Stimulated activated CD4-positive, alpha-beta T cell treated with anti-CD3 and anti-CD28 coated beads, Interleukin-12 subunit alpha, Interleukin-12 subunit beta, amount 100 ng/mL, for 4 hours (primary cell): ENCODE measurements around the gene TMSB4X.
"Not testable (repeated sequence)": the region's sequence is repeated elsewhere in the genome, so short reads cannot be mapped to it uniquely, and the experiment has no call there.

Experiments used
- DNase-seq: peaks from one replicate; pipeline ENCODE4 v3.0.0-alpha.2; 2020

The TMSB4X gene

DNA sequence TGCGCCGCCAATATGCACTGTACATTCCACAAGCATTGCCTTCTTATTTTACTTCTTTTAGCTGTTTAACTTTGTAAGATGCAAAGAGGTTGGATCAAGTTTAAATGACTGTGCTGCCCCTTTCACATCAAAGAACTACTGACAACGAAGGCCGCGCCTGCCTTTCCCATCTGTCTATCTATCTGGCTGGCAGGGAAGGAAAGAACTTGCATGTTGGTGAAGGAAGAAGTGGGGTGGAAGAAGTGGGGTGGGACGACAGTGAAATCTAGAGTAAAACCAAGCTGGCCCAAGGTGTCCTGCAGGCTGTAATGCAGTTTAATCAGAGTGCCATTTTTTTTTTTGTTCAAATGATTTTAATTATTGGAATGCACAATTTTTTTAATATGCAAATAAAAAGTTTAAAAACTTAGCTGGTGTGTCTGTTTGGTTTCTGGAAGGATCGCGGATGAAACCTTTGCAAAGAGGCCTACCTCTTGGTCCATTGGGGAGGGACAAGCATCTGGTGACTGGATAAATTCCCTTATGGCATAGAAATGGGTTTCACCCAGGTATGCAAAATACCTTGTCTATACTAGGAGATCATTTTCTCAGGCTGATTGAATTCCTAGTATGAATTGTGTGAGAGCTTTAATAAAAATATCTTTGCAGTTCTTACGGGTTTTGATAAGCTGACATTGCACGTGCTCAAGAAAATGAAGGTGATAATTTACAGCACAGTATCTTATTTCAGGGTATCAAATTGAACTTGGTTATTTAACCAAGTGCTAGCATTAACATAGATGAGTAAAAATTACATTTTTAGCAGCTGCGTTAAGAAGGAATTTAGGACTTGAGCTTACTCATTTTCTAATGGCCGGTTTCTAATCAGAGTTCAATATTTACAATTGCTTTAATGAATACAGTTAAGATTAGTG, 2.2 kb downstream of the TMSB4X start:
- DNase-seq: not testable (repeated sequence)

DNA sequence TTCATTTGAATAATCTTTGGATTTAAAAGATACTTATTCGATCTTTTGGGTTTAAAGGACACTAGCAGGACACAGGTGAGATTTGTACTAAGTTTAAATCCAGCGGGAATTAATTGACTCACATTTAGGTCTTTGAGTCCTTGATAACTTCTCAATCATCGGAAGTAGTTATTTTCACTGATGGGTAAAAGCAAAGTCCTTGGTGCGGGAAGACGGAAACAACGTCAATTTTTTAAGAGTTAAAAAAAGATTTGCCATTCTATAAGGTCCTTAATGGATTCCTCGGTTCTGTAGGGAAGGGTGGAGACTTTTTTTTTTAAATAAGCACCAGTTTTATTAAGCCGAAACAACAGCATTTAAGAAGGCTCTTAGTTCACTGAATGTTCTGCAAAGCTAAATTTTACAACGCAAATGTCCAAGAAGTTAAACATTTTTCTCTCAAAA, 2.9 kb downstream of the TMSB4X start:
- DNase-seq: no peak

DNA sequence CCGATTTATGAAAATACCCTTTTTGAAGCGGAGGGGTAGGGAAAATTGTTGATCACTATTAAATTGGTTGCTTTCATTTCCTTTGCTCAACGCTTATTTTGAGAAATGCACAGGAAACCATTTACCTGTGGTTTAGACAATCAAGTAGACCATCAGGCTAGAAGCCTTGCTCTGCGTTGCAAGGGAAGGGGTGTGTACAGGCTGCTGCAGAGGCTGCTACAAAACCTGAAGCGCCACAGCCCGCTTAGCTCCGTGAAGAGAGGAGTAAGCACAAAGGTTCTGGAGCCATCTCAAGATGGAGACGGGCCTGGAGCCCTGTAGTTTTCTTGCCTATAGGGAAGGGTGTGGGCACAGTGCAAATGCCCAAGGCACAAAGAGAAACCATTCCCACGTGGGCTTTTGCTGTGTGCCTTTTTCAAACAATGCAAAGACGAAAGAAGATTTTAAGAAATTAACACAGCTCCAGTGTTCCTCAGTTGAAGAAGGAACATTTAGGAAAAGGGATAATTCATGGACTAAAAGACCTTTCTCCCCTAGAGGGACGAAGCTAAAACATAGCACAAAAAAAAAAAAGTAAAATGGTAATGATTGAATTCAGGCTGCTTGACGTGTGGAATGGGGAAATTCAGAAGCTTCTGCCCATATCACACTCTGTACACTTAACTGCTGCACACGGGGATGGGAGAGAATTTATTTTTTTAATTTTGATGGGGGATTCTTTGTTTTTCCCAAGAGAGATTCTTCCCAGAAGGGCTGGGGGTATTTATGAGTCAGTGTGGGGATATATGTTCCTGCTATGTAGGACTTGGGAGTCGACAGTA, 3.5 kb downstream of the TMSB4X start:
- no peak for DNase-seq

DNA sequence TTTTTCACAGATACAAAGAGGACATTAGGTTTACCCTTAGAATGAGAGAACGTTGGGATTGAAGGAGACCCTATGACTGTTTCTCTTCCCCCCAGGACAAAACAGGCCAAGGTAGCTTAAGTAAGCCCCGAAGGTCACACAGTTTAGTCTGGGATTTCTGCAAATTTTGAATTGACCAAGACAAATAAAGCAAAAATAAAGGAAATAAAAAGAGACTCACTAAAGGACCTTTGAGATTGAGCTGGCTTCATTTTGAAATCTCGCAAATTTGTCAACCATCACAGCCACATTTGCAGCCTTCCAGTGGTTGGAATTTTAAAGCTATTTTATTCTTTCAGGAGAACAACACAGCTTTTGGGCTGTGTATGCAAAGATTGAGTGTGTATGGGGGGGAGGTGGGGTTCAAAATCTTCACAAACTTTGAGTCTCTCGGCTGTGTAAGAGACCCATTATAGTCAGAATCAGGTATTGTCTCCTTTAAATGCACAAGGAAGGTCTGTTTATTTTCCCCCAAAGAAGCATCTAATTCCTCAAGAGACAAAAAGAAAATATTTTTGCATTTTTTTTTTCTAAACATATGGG, 4.2 kb downstream of the TMSB4X start:
- DNase-seq: no peak

DNA sequence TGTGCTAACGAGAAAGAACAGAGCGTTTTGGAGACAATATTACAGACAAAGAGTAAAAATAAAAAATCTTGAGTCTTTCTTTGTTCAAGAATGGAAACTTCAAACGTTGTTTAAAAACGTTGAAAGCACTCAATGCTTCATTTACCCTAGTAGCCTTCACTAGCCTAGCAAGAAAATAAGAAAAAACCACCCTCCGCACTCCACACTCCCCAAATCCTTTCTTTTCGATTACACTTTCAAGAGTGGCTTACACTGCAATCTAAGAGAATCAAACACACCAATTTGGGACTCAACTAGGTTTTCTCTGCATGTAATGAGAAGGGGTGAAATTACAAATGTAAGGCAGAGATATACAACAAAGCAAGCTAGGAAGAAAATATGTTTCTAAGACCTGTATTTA, 4.7 kb downstream of the TMSB4X start:
- DNase-seq: no peak

DNA sequence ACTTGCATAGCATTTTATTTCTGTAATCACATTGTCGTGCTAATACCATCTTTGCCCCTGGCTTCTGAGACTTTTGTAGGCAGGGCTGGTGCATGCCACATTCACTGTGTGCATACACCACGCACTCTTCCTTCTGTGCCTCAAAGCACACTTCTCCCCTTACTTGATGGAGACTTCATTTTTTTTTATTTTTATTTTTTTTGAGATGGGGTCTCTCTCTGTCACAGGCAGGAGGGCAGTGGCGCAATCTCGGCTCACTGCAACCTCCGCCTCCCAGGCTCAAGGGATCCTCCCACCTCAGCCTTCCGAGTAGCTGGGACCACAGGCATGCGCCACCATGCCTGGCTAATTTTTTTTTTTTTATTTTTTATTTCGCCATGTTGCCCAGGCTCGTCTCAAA, 5.1 kb downstream of the TMSB4X start:
- not testable (repeated sequence) for DNase-seq

DNA sequence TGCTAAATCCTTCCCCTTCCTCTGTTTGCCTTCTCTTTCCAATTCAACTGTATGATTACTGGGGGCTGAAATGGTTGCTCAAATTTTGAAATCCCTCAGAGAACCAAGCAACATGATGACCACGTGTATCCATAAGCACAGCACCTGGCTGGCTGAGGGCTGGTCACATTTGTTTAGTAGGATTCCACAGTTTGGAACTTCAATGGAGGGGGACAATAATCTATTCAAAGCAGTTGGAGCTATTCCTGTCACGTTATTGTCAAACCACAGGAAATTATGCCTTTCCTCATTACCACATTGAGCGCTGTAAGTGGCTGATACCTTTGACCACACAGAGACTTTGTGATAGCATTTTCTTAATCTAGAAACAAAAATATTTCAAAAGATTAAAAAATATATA, 7.0 kb downstream of the TMSB4X start:
- no peak for DNase-seq

DNA sequence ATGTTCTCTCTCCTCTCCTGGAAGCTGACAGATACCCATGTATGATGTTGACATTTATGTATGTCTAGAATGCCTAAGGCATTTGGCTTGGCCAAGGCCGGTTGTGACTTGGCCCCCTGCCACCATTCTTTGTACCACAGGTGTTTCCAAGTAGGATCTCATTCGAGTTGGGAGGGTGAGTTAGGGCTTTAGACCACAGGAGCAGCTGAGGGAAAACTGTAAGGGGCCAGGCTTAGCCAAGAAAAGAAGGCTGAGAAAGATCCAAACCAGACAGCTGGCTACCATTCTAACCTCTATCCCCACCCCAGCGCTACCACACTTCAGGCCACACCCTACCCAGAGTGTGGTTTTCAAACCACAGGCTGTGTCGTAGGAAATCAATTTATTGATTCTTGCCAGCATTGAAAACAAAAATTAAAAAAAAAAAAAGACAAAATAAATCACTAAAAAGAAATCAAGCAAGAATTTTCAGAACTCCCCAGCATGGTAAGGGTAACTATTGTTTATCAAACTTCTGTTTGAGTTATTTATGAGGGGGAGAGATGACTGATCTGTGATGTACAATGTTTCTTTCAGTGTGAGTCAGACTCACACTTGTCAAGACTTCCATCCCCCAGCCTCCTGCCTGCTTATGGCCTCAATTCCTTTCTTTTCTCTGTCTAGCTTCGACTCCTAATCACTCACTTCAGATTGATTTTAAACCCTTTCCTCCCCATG, 9.9 kb downstream of the TMSB4X start:
- DNase-seq: no peak

DNA sequence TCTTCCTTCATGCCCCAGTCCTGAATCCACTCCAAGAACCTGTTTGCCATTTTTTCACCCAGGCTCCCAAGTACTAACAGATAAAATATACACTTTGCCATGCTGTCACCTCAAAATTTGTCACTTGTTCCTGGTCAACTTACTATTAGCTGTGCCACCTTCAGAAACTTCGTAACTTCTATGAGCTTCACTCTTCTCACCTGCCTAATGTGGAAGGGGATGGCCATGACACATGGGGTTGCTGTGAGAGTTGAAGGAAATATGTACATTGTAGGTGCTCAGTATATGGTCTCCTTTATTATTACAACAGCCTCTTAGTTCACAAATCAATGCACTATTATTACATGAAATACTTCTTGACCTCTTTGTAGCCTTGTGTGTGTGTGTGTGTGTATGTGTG, 10.4 kb downstream of the TMSB4X start:
- no peak for DNase-seq

DNA sequence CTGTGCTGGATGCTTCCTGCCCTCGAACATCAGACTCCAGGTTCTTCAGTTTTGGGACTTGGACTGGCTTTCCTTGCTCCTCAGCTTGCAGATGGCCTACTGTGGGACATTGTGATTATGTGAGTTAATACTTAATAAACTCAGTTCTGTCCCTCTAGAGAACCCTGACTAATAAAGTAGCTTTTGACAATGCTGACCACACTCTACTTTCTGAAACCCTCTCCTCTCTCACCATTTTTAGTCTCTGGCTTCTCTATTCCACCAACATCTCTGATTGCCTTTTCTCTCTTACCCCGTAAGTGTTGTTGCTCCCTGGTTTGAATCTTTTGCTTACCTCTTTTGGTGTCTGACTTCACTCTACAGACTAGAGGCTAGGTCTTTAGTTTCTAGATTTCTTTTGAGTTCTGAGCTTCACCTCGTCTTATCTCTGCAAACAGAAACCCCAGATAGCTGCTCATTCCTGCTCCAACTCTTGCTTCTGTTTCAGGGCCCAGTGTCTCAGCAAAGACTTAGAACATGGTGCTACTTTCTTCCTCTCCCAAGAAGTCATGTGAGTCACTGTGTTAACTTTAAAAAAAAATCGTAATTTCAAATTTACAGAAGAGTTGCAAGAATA, 11.4 kb downstream of the TMSB4X start:
- no peak for DNase-seq

DNA sequence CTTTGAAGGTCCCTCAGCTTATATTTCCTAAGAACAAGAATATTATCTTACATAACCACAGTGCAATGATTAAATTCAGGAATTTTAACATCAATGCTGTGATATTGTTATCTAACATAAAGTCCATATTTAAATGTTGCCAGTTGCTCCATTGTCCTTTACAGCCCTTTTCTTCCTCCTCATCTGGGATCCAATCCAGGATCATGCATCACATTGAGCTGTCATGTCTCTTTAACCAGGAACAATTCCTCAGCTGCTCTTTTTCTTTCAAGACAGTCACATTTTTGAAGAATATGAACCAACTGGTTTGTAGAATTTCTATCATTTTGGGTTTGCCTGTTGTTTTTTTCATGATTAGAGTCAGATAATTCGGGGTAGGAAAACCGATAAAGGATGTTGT, 12.0 kb downstream of the TMSB4X start:
- no peak for DNase-seq

DNA sequence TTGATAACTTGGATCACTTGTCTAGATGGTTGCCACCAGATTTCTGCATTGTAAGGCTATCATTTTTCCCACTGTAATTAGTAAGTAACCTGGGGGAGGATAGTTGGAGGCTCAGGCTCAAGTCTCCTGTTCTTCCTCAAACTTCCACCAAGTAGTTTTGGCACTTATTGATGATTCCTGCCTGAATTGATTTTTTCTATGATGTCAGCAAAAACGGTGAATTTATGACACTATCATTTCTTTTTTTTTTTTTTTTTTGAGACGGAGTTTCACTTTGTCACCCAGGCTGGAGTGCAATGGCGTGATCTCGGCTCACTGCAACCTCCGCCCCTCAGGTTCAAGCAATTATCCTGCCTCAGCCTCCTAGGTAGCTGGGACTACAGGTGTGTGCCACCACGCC, 12.4 kb downstream of the TMSB4X start:
- no peak for DNase-seq

DNA sequence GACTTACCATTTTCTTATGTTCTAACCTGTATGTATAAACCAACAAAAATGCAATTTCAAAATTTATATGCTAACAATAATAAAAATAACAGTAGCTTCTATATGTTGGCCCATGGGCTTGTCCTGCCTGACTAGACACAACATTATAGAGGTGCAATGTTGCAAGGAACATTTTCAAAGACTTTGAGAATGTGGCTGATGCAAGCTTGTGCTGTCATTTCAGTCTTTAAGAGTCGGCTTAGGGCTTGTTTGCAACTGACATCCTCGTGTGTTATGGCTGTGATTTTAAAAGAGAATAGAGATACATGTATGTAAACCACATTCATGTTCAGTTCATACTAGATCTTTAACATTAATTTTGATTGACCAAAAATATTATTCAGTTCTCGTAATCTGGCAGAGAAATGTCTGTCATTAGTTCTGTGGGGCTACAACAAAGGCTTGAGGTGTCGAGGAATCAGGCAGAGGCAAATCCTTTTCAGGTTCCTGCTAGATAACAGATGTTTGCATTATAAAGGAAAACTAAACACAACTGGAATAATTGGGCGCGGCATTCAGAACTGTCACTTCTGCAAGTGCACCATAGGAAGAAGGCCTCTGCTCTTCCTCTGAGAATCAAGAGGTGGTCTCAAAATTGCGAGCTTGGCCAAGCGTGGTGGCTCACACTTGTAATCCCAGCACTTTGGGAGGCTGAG, 13.1 kb downstream of the TMSB4X start:
- DNase-seq: no peak

DNA sequence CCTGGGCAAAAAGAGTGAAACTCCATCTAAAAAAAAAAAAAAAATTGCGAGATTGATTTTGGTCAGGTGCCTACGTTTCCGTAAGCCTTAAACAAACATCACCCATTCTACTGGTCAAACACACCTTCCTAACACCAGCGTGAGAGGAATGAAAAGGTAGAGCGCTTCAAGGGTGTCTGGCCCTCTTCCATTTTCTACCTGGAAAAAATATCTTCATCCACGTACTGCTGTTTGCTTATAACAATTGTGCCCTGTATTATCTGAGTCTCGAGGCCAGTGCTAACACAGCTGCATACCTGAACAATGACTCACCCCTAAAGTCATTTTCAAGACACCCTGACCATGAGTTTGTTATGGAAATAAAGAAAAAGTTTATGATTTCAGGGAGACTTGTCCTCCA, 13.9 kb downstream of the TMSB4X start:
- DNase-seq: no peak

DNA sequence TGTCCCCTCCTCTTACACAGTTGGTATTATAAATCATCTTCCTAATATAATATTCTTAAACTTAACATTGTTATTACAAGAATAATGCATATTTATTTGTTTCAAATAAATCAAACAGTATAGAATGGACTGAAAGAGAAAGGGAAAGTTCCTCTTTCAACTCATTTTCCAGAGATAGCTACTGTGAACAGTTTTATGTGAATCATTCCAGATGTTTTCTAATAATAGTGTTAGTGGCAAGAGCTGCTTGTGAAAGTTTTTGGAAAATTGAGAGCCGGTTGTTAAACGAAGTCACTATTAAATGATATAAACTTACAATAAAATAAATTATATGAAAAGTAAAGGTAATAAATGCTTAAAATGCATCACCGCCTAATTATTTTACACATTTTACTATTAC, 14.6 kb downstream of the TMSB4X start:
- DNase-seq: no peak

DNA sequence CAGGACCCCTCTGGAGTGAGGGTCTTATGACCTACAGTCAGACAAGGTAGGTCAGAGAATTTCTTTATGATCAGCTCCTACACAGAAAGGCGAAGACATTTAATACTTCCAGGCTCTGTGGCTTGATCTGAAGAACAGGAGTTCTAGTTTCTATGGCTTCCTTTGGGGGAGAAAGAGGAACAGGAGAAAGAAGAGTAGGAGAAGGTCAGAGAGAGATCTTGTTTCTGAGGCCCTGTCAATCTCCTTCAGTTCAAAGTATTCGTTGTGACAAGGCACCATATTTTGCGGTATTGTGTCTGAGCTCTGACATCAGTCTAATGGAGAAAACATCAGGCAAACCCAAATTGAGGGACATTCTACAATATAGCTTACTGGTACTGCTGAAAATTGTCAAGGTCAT, 16.7 kb downstream of the TMSB4X start:
- DNase-seq: no peak

DNA sequence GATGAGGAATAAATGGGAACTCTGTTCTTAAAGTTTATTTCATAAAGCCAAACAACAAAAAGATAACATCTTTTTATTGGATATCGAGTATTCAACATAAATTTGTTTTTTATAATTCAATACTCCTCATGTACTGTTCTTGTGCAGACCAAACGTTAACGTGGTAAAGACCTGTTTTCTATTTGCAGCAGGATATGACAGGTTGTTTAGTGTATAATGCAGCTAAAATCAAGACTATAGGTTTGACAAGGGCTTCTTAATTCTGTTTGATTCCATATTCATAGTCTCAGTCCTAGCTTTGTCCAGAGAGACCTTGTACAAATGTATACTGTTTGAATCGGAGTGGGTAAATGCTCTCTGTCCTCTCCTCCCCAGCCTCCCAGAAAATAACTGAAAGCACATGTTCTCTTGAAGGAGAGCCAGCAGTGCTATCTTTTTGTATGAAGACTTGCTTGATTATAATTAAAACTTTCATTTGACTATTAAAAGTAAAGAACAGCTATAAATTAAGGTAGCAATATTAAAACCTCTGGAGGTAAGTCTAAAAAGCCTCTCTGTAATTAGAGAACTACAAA, 17.7 kb downstream of the TMSB4X start:
- no peak for DNase-seq

DNA sequence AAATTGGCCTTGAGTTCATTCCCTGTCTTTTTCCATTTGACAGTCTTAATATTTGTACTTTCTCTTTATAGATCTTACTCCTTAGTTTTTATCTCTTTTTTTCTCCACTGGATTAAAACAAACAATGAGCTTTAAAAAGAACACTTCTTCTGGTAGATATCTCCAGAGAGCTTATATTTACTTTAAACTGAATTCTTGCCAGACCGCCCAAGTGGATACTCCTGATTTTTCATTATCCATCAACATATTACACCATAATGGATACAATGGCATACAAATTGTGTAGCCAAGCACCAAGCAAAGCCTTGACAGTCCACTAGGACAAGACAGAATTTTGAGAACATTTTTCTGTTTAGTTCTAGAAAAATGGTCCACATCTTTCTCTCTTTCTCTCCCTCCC, 18.9 kb downstream of the TMSB4X start:
- DNase-seq: no peak

DNA sequence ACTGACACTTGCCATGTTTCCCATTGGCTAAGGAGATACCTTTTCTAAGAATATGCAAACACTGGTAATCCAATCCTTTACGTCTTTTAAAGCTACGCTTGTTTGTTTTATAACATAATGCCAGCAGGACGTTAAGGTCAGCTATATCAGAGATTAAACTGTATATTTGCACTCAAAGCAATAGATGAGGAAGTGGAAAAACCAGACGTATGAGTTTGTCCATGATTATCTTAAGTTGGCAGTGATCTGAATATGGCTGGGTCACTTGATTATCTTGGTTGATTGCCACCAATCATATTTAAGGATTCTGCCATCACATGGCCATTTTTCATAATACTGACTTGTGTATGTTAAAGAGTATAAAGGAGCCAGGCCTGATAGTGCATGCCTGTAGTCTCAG, 19.4 kb downstream of the TMSB4X start:
- no peak for DNase-seq

DNA sequence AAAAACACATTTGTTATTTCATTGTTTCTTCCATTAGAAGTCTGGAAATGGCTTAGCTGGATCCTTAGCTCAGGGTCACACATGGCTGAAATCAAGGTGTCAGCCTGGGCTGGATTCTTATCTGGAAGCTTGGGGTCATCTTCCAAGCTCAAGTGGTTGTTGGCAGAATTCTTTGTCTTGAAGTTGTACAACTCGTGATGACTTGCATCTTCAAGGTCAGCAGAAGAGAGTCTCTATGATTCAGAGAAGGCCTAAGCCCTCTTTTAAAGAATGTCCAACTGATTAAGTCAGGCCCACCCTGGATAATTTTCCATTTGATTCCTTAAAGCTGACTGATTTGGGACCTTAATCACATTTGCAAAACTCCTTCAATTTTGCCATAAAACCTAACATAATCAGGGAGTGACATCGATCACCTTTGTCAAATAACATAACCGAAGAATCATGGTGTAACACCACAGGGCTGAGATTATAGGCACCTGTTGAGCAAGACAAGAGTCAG, 22.1 kb downstream of the TMSB4X start:
- no peak for DNase-seq
